Metanephros (tissue), 1 donor: Measurements from ENCODE around the gene SAP30L. TPM values are rescaled to one million over a fixed set of nuclear protein-coding genes. Genes with fewer than 3 reads are reported as not detected.

Experiments used
- total RNA-seq: library from RNA; depleted of rRNA; stranded (reverse); fragments of >200 nt; gene quantifications from one replicate; pipeline ENCODE4 v1.2.3, GENCODE V29; 2014

SAP30L gene
- 23.4 TPM for total RNA-seq

GRCh38 chr5:154445422-154446194, at the start of gene SAP30L:
TSS of gene SAP30L (plus strand) at chr5:154445997. CDS start at chr5:154446605, 608 bp downstream.

GRCh38 chr5:154478224-154478565, 32.4 kb downstream of the SAP30L start, which contains the start of gene HAND1:
TSS of gene HAND1 (minus strand) at chr5:154478227. CDS start at chr5:154478008, 219 bp downstream.

Other genes with a start within 250 kb of the SAP30L start
- not detected for gene HAND1, start 32.2 kb downstream of the SAP30L start, total RNA-seq